ENCODE measurements around the gene GALNT10.

Gene GALNT10

DNA sequence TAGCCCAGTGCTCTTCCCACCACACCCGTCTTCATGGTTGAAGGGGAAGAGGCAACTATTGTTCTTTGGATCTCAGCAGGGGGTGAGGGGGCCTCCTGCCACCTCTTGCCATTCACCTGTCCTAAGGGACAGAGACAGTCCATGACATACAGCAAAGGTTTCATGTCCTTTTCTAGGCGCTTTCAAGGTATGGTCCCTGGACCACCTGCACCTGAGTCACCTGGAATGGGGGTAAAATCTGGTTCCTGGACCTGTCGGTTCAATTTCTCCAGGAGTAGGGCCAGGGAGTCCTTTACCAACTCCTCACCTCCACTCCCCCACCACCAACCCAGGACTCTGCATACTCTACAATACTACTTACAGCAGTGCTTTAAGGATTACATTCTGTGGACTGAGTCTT is 221.8 kb downstream of the GALNT10 start:
- no peak for DNase-seq

DNA sequence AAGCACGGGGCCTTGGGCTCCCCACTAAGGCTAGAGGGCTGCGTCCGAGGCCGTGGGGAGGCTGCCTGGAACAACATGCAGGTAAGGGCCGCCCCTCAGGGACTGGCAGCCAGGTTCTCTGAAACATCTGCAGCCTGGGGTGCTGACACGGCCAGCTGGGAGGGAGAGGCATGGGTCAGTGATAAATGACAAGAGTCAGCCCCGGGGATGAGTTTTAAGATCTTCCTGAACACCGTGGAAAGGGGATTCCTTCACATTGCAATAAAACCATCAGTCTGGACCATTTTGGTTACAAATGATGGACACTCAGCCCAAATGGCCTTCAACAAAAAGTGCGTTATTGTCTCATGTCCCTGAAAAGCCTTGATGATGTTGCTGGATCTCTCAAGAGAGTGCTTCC is 222.4 kb downstream of the GALNT10 start:
- DNase-seq = no peak

DNA sequence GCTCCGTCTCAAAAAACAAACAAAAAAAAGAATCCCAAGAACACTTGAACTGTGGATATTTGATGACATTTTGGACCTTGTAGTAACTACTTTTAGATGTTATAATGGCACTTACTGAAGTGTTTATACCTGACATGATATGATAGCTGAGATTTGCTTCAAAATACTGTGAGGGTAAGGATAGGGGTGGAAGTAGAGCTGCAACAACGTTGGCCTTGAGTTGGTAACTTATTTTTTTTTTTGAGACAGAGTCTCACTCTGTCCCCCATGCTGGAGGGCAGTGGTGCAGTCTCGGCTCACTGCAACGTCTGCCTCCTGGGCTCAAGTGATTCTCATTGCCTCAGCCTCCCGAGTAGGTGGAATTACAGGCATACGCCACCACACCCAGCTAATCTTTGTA is 224.6 kb downstream of the GALNT10 start:
- DNase-seq = no peak

DNA sequence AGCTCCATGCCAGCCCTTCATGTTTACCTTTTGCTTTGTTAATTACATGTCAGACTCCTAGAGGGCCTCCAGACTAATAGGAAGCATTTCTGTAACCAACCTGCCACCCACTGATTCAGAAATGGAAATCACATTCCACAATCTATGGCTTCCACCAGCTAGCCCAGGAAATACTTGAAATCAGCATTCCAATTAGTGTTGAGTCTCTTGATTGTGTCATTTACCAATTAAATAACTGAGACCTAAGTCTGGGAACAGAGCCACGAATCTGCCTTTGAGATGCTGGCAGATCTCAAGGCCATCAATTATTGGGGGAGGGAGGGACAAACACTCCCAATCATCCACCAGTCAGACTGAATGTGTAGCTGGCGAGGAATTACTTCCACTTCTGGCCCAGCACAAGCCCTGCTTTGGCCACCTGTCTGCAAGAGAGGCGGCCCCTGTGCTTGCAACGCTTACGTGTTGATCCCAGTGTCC is 227.8 kb downstream of the GALNT10 start:
- peak; percentile 72 for DNase-seq

DNA sequence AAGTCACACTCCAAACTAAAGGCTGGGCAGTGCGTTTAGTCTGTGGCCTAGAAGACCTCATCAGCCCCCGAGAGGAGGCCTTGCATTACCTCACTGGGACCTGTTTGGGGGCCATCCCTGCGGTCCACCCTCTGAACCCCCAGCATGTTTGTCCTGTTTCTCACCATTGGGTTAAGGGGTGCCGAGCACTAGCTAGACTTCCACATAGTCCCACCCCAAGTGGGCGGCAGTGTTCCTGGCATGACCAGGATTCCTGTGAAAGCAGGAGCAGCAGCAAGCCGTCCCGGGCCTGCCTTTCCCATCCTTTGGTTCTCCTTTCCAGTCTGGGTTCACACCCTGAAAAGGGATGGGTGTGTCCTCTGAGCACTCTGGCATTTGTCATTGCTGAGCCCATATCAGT is 228.7 kb downstream of the GALNT10 start:
- no peak for DNase-seq

DNA sequence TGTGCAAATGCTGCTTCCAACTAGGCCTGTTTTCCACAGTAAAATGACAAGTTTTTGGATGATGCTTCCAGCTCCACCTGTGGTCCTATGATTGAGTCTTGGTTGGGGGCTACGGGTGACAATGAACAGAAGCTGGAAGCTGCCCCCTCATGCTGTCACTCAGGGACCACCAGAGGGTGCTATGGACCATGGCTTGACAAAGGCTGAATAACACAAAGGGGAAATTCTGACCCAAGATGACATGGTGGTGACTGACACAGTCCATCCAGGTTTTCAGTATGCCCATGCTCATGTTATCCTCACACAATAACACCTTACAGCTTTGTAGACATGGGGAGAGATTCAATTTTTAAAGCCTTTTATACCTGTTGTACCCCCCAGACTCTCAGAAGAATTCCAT is 231.3 kb downstream of the GALNT10 start:
- no peak for DNase-seq

DNA sequence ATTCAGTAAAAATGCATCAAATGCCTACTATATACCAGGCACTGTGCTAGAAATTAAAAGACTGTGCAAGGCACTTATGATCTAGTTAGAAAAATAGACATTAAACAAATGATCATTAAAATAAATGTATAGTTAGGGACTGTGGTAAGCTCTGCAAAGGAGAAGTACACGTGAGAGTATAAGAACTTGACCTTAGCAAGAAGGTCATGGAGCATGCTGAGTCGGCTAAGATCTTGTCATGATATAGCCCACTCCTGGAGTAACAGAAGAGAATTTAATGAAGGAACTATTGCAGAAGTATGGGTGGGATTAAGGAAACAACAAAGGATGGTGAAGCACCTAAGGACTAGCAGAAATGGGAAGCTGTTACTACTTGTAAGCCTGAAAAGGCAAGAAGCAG is 231.8 kb downstream of the GALNT10 start:
- DNase-seq = no peak

DNA sequence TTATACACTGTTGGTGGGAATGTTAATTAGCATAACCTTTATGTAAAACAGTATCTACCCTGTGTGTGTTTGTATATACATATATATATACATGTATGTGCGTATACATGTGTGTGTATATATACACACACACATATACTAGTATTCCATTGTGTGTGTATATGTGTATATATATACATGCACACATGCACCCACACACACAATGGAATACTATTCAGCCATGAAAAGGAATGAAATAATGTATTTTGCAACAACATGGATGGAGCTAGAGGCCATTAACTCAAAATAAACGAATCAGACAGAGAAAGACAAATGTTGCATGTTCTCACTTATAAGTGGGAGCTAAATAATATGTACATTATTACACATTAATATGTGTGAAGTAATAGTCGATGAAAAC is 237.7 kb downstream of the GALNT10 start:
- DNase-seq = no peak

DNA sequence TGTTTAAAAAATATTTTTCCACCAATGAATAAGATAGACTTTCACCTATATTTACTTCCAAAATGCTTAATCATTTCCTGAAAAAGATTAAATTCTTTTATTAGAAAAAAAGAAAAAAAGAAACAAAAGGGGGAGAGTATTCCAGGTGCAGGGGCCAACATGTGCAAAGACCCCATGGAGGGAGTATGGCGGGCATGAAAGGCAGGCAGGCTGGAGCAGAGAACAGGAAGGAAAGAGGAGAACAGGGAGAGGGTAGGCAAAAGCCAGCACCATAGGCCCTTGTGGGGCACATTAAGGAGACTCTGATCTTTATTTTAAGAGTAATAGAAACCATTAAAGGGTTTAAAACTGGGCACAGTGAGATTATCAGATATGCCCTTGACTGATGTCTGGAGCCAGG is 238.8 kb downstream of the GALNT10 start:
- no peak for DNase-seq

DNA sequence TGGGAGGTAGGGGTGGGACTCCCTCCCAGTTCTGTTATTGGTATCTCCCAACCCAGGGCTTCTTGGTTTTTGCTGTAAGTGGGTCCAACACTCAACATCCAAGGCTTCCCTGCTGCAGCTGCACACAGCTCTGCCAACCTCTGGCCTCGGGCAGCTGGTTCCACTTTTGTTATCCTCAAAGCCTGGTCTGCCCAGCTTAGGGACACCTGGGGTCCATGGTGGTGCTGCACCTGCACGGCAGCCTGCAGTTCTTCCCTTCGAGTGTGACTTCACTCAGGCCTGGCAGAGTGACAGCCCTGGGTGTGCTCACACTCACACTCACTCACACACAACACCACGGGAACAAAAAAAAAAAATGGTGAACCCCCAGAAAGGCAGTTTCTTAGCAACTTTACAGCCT is 239.9 kb downstream of the GALNT10 start:
- DNase-seq = no peak

DNA sequence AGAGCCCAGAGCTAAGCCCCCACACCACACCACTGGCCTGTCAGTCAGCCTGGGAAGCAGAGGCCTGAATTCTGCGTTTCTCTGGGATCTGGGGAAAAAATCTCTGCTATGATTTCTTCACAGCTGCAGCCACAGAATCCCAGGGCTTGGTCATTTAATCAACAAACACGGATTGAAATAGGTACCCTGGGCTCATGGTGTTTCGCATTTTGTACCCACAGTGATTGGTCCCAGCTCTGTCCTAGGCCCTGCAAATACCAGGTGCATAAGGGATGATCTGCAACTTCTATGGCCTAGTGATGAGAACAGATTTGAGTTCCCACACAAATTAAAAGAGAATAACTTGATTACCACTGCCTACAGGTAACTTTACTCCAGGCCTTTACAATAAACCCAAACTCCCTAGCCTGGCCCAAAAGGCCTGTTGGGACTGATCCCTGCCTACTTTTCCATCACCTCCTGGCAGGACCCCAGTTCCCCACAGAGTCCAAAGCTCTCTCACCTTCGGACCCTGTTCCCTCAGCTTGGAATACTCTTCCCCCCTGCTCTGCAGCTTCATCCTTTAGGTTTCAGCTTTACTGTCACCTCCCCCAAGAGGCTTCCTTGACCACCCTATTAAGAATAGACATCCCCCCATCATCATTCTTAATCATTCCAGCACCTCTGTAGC is 240.6 kb downstream of the GALNT10 start:
- no peak for DNase-seq

DNA sequence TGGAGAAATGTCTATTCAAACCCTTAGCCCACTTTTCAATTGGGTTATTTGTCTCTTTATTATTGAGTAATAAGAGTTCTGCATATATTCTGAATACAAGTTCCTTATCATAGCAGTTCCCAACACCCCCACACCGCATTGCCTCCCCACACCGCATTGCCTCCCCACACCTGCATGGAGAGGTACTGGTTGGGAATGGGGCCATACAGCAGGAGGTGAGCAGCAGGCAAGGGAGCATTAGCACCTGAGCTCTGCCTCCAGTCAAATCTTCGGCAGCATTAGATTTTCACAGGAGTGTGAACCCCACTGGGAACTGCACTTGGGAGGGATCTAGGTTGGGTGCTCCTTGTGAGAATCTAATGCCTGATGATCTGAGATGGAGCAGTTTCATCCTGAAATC is 244.7 kb downstream of the GALNT10 start:
- no peak for DNase-seq

DNA sequence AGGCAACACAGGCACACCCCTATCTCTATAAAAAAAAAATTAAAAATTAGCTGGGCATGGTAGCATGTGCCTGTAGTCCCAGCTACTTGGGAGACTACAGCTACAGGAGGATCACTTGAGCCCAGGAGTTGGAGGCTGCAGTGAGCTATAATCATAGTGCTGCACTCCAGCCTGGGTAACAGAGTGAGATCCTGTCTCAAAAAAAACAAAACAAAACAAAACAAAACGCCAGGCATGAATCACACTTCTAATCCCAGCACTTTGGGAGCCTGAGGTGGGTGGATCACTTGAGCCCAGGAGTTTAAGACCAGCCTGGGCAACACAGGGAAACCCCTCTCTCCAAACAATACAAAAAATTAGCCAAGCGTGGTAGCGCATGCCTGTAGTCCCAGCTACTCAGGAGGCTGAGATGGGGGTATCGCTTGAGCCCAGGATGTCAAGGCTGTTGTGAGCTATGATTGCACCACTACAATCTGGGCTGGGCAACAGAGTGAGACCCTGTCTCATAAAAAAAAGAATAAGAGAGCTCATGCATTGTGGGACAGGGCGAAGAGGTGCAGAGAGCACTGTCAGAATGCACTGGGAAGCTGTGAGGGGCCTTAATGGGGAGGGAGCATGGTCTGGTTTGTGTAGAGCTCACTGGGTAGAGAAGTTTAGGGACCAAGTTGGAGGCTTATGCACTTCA is 246.9 kb downstream of the GALNT10 start:
- DNase-seq = no peak

DNA sequence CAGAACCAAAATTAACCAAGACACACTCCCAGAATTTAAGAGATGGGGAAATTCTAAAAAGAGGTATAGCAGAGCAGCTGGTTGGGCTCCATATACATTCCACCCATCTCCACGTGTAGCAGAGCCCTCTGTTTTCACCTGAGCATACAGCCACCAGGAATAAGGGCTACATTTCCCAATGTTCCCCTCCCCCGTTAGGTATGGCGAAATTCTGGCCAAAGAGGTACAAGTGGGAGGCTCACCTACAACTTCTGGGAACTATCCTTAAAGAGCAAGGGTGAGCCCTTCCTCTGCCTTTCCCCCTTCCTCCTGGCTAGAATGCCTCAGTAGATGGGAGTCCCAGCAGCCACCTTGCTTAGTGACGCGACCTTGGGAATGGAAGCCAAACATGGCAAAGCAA is 250.0 kb downstream of the GALNT10 start:
- DNase-seq = no peak

DNA sequence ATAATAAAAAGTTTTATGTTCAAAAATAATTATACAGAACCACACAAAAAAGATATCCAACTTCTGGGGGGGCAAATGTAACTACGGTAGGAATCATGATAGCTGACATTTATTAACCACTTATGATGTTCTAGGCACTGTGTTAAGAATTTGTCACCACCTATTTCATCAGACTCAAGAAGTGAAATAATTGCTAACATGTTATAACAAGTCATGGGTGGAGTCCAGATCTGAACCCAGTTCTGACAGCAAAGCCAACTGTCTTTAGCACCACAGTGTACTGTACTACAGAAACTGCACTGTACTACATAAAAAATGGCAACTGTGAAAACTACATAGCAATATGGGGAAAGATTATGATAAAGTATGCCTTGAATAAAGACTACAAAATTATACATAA is 252.3 kb downstream of the GALNT10 start:
- DNase-seq = no peak

DNA sequence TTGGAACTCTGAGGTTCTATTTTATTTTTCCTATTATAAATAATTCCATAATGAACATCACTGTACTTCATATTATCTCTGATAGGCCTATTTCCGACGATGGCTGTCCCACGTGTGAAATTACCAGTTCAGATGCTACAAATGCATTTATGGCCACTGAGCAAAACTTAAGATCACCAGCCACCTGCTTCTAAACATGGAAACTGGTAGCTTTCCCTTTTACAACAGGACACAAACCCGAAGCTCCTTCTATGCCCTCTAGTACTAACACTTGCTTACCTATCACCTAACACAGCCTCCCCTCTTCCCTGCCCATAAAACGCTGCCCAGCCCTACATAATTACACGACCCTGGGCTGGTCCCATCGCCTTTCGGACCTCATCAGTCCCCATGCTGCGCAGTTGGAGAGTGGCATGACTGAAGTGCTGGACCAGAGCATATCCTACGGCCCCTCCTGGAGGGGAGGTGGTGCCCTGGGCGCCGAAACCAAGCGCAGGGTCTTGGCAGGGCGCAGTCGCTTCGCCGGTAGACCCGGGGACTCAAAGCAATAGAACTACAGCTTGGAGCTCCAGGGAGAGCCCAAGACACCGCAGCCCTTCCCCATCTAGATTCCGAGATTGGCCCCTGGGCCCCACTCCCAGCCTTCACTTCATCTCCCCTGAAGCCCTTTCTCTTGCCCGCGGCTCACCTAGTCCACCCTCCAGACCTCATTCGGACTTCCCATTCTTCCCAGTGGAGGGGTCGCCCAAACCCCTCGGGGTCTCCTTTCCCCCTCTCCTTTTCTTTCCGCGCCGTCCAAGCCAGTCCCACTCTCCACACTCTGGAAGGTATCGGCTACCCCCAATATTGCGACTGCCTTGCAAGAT is 254.3 kb downstream of the GALNT10 start:
- no peak for DNase-seq

DNA sequence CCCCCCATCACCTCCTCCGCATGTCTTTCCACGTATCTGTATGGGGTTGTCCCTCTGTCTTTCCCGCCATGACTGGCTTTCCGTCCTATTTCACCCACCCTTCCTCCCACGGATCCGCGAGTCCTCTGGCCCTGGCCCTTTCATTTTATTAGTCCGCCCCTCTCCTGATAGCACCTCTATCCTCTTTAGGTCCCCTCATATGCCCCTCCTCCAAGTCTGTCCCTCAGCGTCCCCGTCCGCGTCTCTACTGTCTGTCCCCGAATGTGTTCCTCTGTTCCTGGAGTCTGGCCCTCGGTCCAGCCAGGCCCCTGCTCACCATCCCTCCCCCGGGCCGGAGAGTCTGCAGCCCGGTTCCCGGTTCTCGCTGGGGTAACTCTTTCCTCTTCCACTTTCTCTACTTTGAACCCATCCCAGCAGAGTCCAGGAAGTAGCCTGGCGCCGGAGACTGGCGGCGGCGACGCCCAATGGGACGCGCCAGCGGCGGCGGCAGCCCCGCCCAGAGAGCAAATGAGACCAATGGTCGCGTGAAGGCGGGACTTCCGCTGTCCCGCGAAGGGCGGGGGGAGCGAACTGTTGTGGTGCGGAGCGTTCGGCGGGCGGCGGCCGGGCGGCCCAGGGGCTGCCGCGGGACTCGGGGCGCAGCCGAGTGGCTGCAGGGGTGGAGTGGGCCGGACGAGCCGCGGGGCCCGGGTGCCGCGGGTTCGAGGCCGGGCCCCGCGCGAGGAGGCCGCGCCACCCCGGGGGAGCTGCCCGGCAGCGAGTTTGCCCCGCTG is 255.1 kb downstream of the GALNT10 start, which contains the start of gene SAP30L:
Gene SAP30L (plus strand): TSS at position 576 of the 773 bp plus-strand sequence. CDS start 608 bp downstream, outside the sequence.
- peak; percentile 68 for DNase-seq

DNA sequence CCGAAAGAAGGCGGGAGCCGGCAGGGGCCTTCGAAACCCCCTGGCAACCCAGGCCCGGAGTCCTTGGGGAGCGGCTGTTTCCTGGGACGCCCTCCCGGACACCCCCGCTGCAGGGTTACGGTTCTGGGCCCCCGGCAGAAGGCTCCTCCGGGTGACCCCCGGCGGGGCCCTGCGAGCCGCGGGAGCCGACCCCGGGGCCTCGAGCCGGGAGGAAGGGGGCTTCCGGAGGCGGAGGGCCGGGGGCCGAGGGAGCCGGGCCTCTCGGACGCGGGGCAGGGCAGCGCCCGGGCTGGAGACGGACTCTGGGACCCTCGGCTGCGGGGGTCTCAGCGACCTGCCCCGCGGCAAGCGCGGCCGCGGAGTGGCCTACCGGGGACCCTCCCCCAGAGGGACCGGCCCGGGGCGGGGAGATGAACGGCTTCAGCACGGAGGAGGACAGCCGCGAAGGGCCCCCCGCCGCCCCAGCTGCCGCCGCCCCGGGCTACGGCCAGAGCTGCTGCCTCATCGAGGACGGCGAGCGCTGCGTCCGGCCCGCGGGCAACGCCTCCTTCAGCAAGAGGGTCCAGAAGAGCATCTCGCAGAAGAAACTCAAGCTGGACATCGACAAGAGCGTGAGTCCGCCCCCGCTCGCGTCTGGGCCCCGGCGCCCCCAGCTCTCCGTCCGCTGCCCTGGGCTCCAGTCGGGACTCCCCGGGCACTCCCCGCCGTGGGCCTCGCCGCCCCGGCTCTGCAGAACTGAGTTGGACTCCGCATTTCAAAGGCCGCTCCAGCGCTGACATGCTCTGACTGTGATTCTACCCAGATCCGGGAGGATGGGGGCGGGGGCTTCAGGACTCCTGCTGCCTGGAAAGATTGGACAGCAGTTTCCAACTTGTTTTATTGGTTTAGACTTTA is 255.9 kb downstream of the GALNT10 start:
- DNase-seq = no peak

DNA sequence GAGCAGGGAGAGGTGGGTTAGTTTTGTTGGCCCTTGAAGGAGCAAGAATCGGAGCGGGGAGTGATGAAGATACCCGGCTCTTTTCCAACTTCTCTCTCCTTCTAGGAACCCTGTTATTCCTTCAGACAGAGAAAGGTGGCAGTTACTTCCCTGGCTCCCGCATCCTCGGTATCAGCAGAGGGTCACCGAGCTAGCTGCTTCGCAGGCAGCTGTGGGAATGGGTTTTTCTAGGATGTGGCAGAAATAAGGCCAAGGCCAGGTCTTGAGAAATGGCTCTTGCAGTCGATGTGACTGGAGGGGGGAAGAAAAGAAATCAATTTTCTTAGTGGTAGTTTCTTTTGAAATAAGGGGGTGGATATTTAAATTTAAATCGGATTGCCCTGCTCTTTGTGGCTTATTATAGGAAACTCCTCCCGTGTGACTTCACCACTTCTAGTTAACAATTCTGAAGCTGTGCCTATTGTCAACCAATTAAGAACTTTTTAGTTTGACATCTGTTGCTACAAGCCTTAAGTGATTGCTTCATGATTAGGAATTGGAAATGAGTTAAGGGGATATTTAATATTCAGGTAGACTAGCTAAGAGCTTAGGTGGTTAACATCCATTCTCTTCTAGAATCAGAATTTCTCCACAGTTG is 256.7 kb downstream of the GALNT10 start:
- DNase-seq = no peak

DNA sequence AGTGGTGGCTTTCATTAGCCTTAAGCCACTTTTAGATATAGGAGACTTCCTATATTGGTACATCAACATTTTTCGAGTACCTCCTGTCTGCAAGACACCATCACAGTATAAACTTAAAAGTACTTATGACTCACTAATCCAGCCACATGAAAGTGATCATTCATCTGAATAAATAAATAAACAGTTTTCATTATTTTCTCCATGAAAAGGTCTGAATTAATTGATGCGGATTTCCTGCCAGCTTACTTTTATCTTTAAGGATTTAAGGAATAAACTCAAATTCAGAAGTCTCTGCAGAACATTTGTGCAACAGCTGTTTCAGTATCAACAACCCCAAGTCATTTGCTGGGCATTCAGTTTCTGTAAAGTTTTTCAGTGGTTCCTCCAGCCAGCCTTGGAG is 259.3 kb downstream of the GALNT10 start:
- no peak for DNase-seq

DNA sequence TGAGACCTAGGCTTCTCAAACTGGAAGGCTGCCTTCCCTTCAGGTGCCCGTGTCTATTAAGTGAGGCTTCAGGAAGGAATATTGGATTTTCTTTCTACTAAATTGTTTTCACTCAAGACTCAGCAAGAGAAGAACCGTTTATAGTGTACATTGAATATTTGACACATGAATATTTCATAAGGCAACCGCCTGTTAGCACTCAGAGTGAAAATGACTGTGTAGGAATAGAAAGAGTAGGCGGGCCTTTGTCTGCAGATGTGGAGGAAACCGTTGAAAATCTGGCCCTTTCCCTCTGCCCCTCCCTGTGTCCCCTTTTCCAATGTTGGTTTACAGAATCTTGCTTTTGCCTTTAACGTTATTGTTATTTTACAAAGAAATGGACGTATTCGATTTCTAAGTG is 261.4 kb downstream of the GALNT10 start:
- DNase-seq = no peak
